Kidney (tissue), 14 donors: ENCODE data around the gene KRT82. TPM values are rescaled to one million over a fixed set of nuclear protein-coding genes. Genes with fewer than 3 reads are reported as not detected.

Experiments
- DNase-seq, 5 donors: peaks; one replicate each; pipeline ENCODE4 v3.0.0-alpha.2; 2013 to 2020
- FAIRE-seq: peaks from 2 replicates; lab custom pipeline; 2012; peaks lifted over from hg19 to GRCh38; lab: Jason Lieb, UNC
- H3K27ac ChIP-seq, 2 donors: one replicate each; pipeline ENCODE4 v1.7.0; 2013; ENCODE audit warnings: low read depth in 2 of 2, low read length in 2 of 2, inconsistent platforms in 1 of 2
- H3K27me3 ChIP-seq: one replicate; pipeline ENCODE4 v1.7.1; 2013; ENCODE audit warnings: low read length, inconsistent platforms; ENCODE audit not compliant: control insufficient read depth, insufficient read depth
- H3K36me3 ChIP-seq, 3 donors: one replicate each; pipeline versions ENCODE4 v1.7.0 to v1.7.1; 2013; ENCODE audit warnings: low read length in 3 of 3, control low read depth in 1 of 3, inconsistent platforms in 1 of 3; ENCODE audit not compliant: insufficient read depth in 3 of 3, control insufficient read depth in 2 of 3
- H3K4me1 ChIP-seq, 3 donors: one replicate each; pipeline versions ENCODE4 v1.7.0 to v1.7.1; 2013; ENCODE audit warnings: low read length in 3 of 3, inconsistent platforms in 1 of 3, low read depth in 1 of 3; ENCODE audit not compliant: control insufficient read depth in 2 of 3, insufficient read depth in 2 of 3
- H3K4me3 ChIP-seq, 3 donors: one replicate each; pipeline versions ENCODE4 v1.7.0 to v1.8.1; 2013; ENCODE audit warnings: low read length in 3 of 3, control low read depth in 1 of 3, inconsistent platforms in 1 of 3
- H3K9ac ChIP-seq, 3 donors: one replicate each; pipeline versions ENCODE4 v1.7.0 to v1.7.1; 2013; ENCODE audit warnings: low read length in 3 of 3, control low read depth in 1 of 3, inconsistent platforms in 1 of 3
- H3K9me3 ChIP-seq, 3 donors: one replicate each; pipeline versions ENCODE4 v1.7.0 to v1.7.1; 2013; ENCODE audit warnings: low read length in 3 of 3, control low read depth in 1 of 3, inconsistent platforms in 1 of 3; ENCODE audit not compliant: control insufficient read depth in 2 of 3, insufficient read depth in 1 of 3
- CTCF ChIP-seq: IDR thresholded peaks from 3 replicates; pipeline ENCODE4 v1.5.1; 2012; ENCODE audit warnings: mild to moderate bottlenecking, moderate library complexity, borderline replicate concordance; ENCODE audit not compliant: insufficient read depth; ENCODE audit errors: extremely low read depth
- intact Hi-C: fragments of 100-400 bp; cut with DNase I; formaldehyde crosslinking; loops from one replicate; pipeline ENCODE4 v1.11.1; 2022
- polyA plus RNA-seq: library from polyadenylated mRNA; stranded (reverse); fragments of 350-450 nt; fragmentation: Illumina TruSeq; extraction: RNeasy Lipid Tissue Mini Kit (QIAGEN cat#74804); gene quantifications from one replicate; pipeline ENCODE4 v1.2.3, GENCODE V29; 2014; ENCODE audit warnings: low read depth, low replicate concordance; ENCODE audit not compliant: insufficient read depth
- total RNA-seq: library from RNA; stranded (reverse); fragmentation: NEBNext Ultra II Directional; extraction: Animal tissue kit (Norgen Biotek cat#: 25700); gene quantifications from one replicate; pipeline ENCODE4 v1.2.1, GENCODE V29; 2021
- donor health status: control.
- donor health status: control.
- donor health status: control.
- donor health status: control.
- donor health status: control.
- donor health status: DM: yes; HTN: yes; CAD: no.
- donor health status: Normal renal cell carcinoma (clear cell type).

The KRT82 gene
- total and polyA plus RNA-seq, 2 donors from 2014 or later: not detected

DNA sequence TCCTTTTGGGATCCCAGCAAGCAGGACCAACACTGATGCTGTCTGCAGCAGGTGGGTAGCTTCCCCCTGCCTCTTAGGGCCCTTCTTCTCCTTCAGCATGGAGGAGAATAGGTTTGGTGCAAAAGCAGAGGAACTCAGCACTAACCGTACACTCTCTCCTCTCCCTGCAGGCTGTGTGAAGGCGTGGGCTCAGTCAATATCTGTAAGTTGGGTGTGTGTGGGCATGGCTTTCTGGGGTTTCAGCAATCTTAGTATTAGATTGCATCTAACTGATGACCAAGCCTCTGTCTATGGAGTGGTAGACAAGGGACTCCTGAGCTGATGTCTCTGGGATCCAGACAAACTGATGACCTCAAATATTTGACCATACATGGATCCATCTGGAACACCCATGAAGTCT is 53.2 kb downstream of the KRT82 start:
- Histone ChIP-seq H3K4me1 (peaks cover 0 to 6% (median 3%) of the 10 kb centered on the region in 3 donors), H3K27ac (no peak overlapping the region), H3K27me3 (no peaks in the 10 kb centered on the region), H3K9ac (no peak overlapping the region), H3K36me3 (no peaks in the 10 kb centered on the region), H3K4me3 (no peak overlapping the region), H3K9me3 (no peaks in the 10 kb centered on the region)
- TF ChIP-seq CTCF: no peak
- FAIRE-seq (no peak), DNase-seq (no peak)
- intact Hi-C loops: no loop called here

DNA sequence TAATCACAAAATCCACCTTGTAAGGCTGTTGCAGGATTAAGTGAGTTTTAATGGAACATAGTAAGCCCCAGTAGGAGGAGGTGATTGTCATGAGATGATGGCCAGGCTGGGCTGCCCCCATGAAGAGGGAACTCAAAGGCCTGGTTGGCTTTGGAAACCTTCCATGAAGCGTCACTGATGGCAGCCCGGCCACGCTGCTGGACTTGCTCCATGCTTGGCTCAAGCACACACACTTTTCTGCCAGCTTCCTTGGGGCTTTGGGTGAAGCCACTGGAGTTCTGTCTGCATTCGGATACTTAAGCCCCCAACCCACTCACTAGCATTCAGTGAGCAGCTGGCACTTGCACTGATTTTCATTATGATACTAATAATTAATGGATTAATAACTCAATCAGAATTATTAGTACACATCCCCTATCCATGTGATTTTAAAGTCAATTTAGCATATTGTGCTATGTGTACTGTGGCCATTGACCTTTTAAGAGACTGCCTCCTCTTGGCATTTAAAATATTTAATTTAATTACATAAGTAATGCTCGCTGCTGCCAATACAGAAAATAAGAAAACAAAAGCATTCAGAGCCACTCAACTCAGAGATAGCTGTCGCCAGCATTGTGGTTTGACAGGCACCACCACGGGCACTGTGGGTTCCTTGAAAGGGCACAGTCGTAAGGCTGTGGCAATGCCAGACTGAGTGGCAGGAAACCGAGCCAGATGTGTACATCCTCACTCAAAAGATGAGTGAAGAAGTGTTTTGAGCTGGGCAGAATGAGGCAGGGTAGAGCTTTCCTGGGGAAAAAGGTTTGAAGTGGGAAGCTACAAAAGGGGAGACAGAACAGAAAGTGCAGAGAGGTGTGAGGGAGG is 54.7 kb downstream of the KRT82 start:
- Histone ChIP-seq H3K27ac (no peak overlapping the region), H3K4me3 (no peak overlapping the region), H3K4me1 (peaks cover 0 to 6% (median 3%) of the 10 kb centered on the region in 3 donors), H3K36me3 (no peaks in the 10 kb centered on the region), H3K9ac (no peak overlapping the region), H3K27me3 (no peaks in the 10 kb centered on the region), H3K9me3 (no peaks in the 10 kb centered on the region)
- TF ChIP-seq CTCF: no peak
- FAIRE-seq (no peak), DNase-seq (no peak)
- intact Hi-C loops: no loop called here

- no peaks in the 10 kb centered on the region for H3K36me3 ChIP-seq
- DNase-seq (no peak), FAIRE-seq (no peak)
- peaks cover 0 to 6% (median 3%) of the 10 kb centered on the region in 3 donors for H3K4me1 ChIP-seq
- H3K27me3 ChIP-seq: no peaks in the 10 kb centered on the region
- H3K9ac ChIP-seq: no peak overlapping the region
- H3K4me3 ChIP-seq: no peak overlapping the region
- no peak for TF ChIP-seq CTCF
- no peak overlapping the region for H3K27ac ChIP-seq
- H3K9me3 ChIP-seq: no peaks in the 10 kb centered on the region
- intact Hi-C loops: no loop called here
Measured at GRCh38 chr12:52350786-52351185, 55.3 kb downstream of the KRT82 start.
